Loucy (cell line): Measurements from ENCODE around the gene RALA.

Source experiments
- CTCF ChIP-seq: fragments of 200-600 bp; sonication (generic); conservative IDR thresholded peaks from 2 replicates; pipeline ENCODE4 v1.5.1; 2014; ENCODE audit warnings: mild to moderate bottlenecking, antibody characterized with exemption, low read length
- EZH2phosphoT487 ChIP-seq: fragments of 200-600 bp; IDR thresholded peaks from 2 replicates; pipeline ENCODE4 v1.6.1; 2018; ENCODE audit warnings: antibody characterized with exemption, mild to moderate bottlenecking, moderate library complexity, borderline replicate concordance

- TF ChIP-seq CTCF (no peak), EZH2phosphoT487 (no peak)
These were observed 1.1 kb downstream of the RALA start for GRCh38 chr7:39624442-39624807.
